OCI-M1 (cell line): Measurements from ENCODE around the gene GRIA1.

Experiments used
- DNase-seq: peaks from one replicate; lab custom pipeline; 2025; lab: John Stamatoyannopoulos, UW

The GRIA1 gene

DNA sequence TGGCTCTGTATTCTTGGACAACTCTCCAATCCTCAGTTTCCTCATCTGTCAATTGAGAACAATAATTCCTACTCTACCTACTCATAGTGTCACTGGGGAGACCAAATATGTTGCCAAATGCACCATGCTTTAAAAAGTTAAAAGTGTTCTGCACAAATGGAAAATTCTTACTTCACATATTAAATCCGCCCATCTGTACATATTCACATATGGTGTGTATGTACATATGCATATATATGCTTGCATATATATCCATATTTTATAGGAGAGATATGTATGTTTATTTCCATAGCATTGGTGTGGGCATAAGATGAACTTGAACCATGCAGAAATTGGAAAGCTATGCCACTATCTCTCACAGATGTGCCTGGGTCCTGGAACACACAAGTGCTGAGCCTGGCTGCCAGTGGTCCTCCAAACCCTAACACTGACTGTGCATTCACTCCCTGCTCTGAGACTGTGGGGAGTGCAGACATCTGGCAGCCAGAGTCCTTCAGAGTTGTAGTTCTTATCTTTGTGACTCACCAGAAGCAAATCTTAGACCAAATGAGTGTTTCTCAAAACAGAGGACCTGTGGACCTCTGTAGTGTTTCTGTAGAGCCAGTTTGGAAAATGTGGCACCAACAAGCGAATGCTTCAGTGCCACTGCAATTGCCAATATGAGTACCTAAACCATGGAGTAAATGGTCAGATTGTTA, 168.7 kb downstream of the GRIA1 start:
- DNase-seq, result no peak

DNA sequence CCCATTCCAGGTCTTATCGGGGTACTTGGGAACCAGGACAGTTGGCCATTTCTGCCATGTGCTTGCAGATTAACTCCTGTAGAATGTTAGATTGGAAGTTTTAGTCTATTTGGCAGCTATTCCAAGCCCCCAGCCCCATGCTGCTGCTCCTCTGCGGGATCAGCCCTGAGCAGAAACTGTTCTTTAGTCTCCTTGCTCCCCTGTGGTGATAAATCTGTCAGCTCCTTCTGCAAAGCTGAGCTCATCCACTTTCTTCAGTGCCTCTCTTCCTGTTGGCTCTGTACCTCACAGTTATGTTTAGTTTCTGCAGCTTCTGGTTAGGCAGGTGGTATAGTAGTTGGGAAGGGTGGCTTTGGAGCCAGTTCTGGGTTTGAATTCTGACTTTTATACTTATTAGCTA, 170.4 kb downstream of the GRIA1 start:
- no peak for DNase-seq

DNA sequence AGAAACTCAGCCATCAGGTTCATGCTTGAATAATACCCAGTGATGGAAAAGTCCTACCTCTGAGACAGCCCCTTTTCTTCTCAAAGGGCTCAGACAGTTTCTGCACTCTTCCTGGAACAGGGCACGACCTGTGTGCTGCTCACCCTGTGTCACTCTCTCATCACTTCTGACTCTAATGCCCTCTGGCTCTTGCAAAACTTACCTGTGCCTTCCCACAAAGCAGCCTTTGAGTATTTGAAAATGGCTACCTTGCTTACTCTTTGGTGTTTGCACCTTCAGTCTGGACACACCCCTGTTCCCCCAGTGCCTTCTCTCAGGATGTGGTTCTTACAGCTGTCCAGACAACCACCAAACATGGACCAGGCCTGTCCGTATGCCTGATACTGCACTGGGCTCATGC, 171.4 kb downstream of the GRIA1 start:
- DNase-seq, result no peak

DNA sequence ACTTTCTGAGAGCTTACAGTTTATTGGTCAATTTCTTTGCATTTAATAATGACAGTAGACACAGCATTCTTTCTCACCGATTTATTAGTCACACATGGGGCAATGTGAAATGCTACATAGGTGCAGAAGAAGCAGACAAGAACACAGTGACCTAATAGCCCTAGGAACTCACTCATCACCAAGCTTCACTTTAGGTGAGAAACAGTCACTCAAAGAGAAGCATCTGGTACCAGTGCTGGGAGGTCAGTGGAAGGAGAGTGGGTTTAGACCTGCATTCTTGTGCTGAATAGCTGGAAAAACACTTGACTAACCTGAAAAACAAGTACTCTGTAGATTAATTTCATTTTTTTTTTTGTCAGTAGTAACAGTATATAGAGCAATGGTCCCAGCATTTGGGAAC, 179.6 kb downstream of the GRIA1 start:
- no peak for DNase-seq

DNA sequence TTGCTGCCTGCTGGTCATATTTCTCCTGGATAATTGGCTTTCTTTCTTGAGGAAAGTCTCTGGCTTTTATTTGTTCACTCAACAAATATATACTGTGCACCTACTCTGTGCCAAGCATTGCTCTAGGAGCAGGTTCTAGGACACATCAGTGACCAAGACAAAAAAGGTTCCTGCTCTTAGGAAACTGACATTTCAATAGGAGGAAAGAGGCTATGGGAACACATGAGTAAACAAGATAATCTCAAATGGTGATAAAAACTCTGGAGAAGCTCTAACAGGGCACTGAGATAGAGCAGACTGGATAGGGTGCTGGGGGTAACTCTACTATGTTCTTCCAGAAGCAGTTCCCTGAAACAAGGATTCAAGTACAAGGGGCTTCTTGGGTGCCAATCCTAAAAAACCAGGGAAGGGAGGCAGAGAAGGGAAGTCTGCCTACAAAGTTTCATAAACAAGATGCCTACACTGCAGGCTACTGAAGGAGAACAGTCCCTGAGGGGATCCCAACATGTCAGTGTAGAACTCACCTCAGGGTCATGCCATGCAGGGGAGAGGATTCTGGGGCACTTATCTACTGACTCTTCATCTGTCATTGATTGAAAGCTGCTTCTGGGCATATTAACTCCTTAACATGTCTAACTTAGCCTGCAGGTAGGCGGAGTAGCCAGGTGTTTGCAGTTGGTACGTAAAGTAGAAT, 181.3 kb downstream of the GRIA1 start:
- no peak for DNase-seq

DNA sequence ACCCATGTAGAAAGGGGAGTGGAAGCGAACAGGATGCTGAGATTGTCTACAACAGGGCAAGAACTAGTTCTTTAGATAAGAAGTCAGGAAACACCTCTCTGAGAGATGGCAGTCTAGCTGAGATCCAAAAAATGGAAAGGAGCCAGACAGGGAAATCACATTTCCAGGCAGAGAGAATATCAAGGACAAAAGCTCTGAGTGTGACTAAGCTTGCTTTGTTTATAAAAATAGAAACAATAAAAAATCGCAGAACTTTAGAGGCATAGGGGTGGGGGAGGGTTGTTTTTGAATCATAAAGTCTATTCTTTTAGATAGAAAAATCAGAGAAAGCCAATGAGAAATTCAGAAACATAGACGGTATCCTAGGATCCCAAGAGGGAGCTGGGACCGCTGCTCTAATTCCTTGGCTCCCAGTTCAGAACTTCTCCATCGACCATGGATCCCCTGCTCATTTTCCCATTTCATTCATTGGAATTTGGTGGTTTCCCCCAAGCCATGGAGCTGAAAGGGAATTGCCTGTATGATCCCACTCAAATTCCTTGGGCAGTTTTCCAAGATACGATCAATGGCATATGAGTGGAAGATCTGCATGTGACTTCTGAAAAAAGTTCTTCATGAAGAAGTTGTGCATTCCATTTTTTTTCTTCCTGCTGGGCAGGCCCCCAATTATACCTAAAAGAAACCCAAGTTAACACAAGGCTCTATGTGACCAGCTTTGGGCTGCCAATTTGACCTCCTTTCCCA, 182.0 kb downstream of the GRIA1 start:
- no peak for DNase-seq

DNA sequence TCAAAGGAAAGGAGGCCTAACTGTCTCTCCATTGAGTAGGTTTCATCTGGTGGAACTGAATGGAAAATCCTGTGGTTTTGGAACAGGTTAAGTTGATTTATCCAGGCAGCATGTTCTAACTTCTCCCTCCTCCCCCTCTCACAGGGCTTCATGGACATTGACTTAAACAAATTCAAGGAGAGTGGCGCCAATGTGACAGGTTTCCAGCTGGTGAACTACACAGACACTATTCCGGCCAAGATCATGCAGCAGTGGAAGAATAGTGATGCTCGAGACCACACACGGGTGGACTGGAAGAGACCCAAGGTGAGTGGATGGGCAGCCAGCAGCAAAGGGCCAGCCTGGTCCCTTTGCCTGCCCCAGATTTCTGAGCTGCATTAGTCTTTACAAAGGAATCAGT, 183.9 kb downstream of the GRIA1 start:
- no peak for DNase-seq

DNA sequence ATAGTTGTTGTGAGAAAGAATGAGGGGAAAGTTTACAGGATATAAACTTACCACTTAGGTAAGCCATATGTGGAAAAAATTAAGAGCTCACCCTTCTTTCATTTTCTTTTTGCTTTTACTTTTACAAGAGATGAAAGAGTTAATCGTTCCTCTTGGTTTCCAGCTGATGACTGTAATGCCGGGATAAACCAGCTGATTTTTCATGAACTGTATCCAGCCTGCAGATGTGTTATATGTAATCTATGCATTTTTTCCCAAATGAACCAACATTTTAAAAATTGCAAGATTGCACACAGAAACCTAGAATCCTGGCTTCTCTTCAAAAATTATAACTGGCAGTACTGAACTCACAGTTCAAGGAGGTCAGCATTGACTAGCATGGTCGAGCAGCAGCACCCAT, 185.9 kb downstream of the GRIA1 start:
- no peak for DNase-seq

DNA sequence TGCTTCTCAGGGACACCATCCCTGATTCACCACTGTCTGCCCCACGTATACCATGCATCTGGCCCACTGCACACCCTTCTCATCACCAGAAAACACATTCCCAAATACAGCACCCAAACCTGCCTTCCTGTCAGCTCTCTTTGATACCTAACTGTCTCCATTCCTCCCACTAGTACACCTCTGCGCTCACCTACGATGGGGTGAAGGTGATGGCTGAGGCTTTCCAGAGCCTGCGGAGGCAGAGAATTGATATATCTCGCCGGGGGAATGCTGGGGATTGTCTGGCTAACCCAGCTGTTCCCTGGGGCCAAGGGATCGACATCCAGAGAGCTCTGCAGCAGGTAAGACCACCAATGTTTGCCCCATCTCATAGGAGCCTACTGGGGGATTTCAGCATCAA, 186.4 kb downstream of the GRIA1 start:
- no peak for DNase-seq

DNA sequence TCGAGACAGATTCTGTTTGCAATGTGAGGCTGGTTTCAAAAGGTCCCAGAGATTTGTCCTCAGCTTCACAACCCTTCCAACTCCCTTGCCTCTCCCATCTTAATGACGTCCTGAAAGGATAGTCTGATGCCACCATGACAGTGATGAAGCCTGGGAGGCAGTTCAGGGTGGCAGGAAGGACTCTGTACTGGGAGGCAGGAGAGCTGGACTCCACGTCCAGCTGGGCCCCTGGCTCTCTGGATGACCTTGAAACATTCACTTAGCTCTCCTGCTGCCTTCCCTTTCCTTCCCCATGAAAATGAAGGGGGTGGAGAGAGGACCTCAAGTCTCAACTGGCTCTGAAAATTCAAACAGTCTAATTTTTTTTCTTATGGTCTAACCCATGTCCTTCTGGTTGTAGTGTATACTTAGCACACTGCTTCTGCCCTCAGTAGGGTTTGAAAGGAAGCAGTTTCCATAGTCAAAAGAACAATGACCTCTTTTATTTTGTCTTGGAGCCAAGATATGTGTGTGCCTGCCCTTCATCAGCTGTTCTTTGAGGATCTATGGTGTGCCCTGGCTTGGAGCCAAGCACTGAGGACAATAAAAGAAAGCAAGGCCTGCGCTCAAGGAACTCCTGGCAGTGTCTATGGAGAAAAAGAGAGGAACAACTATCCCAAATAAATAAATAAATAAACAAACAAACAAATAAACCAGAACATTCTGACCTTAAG, 188.3 kb downstream of the GRIA1 start:
- DNase-seq, result no peak

DNA sequence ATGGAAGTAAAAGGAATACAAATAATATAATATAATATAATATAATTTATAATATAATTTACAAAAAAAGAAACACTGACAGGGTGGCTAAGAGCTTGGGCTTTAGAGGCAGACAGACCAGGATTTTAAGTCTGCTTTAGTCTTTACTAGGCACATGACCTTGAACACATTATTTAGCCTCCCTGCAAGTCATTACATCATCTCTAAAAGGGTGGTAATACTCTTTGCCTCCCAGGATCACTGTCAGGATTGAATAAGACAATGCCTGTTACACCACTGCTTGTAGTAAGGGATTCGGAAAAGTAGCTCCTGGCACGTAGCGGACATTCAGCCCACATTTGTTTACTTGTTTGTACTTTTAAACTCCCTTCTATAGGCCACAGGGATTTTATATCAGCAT, 199.8 kb downstream of the GRIA1 start:
- DNase-seq, result no peak

DNA sequence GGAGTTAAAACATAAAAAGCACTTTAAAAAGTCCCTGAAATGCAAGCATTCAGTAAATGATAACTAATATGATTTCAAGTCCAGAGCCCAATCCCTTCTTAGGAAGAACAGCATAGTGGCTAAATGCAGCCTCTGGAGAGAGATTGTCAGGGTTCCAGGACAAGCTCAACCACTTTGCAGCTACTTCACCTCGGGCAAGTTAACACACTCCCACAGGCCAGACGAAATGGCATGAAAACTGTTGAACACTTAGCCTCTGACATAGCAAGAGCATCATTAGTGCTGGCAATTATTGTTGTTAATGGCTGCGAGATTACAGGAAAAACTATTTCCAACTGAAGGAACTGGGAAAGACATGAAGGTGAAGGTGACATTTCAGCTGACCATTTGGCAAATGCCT, 205.8 kb downstream of the GRIA1 start:
- DNase-seq, result no peak

DNA sequence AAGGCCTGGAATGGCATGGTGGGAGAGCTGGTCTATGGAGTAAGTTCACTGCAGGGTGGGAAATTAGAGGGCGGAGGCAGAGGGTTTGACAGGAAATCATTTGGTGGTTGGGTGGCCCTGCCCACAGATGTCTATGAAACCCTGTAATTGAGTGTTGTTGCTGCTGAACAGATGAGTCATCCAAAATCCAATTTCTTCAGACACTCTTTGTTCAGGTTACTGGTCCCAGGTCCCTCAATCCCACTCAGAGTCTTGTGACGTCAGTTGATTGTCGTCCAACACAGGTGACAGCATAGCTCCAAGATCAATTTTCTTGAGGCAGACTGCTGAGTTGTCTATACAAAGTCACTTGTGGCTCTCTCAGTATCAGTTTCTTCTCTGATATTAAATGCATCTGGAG, 208.6 kb downstream of the GRIA1 start:
- no peak for DNase-seq

DNA sequence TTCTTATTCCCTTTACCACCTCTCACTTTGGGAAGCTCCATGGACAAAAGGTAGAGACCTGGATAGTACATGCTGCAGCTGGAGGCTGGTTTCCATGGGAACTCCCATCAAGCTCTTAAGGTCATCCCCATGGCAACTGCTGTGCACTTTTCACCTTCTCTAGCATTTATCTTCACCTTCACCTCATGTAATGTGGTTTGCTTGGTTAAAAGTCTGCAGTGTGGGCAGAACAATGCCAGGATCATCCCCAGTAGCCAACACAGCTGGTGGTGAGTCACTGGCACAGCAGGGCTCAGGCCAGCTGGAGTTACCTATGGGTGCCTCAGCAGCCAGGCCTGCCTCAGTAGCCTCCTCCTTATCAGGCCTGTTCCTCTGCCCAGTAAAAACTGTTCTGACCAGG, 210.5 kb downstream of the GRIA1 start:
- no peak for DNase-seq

DNA sequence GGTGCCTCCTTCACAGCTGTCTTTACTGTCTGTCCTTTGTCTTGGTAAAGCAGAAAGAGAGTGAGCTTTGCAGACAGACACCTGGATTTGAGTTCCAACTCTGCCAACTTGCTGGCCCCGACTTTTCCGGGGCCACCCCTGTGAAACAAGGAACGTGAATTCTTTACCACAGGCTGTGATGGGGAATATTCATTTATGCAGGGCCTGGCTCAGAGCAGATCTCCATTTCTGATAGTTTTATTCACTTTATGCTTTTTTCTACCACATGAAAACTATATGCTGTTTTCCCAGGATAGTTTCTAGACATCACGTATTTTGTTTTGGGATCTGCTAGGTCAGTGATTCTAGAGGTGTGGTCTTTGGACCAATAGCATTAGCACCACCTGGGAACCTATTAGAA, 211.8 kb downstream of the GRIA1 start:
- DNase-seq, result no peak

DNA sequence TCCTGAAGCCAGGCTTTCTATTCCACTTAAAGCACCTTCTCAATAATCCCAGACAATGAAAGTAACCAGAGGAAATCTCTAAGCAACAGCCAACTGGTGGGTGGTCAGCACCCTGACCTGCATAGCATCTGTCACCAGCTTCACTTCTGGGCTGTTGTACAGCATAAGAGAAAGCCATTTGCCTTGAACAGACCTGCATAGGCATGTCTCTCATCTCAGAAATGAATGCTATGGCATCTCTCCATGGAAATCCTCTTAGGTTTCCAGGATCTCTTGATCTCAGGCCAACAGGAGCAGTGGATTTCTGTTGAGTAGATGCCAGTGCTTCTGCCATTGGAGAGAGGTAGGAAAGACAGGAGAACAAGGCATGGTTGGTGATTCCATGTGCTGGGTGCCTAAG, 213.6 kb downstream of the GRIA1 start:
- no peak for DNase-seq

DNA sequence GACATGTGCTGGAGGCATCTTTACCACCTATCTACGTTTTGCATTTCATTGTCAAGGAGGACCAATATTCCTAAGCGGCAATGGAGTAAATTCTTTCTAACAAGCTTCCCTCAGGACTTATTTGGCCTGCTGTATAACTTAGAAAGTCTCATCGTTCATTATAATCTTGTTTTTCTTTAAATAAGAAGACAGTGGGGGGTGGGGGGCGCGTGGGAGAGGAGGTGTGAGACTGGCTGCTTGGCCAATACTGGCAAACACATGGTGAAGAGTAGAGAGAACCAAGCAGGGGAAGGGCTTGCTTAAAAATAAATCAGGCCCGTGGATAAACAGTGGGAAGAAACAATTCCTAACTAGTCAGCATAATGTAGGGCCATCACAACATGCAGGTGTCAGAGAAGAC, 217.2 kb downstream of the GRIA1 start:
- DNase-seq, result no peak

DNA sequence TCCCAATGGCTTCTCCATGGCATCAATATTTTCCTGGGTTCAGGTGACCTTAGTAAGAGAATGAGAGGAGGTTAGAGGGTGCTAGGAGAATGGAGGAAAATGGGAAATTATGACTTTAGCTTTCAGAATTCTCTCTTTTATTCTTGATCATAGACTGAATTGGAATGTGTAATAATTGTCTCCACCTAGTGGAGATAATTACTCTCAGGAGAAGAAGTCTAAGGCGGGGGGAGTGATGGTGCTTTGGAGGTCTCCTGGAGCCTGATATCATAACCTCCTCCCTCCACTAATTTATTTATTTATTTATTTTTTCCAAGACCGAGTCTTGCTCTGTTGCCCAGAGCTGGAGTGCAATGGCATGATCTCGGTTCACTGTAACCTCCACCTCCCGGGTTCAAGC, 221.3 kb downstream of the GRIA1 start:
- no peak for DNase-seq

DNA sequence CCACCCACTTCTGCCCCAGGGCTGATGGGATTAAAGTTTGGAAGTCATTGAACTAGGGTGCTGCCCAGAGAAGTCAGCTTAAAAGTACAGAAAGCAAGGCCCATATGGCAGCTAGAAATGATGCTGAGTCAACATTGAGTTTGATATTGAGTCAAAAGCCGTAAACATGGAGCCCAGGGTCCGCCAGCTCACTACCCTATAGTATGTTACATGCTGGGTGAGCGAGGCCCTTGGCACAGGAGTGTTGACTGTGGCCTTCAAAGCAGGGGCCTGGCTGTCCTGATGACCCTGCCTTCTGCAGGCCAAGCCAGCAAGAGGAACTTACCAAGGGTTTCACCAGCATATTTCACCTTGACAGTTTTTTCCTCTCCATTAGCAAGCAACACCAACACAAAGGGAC, 222.5 kb downstream of the GRIA1 start:
- DNase-seq, result no peak

DNA sequence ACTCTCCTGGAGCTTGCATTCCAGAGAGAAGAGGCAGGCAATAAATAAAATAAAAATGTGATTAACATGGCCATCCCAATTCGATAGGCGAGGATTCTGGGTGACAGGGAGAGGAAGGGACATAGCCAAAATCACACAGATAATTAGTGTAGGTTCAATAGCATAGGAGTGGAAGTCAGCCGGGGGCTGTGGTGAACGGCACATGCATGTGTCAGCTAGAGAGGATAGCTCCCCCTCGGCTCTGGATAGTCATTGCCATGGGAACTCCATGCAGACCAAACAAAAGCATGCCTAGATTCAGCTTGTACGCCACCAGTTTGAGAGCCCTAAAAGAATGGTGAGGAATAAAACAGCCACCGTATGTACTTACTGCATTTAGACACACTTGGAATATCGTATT, 223.5 kb downstream of the GRIA1 start:
- DNase-seq, result no peak

DNA sequence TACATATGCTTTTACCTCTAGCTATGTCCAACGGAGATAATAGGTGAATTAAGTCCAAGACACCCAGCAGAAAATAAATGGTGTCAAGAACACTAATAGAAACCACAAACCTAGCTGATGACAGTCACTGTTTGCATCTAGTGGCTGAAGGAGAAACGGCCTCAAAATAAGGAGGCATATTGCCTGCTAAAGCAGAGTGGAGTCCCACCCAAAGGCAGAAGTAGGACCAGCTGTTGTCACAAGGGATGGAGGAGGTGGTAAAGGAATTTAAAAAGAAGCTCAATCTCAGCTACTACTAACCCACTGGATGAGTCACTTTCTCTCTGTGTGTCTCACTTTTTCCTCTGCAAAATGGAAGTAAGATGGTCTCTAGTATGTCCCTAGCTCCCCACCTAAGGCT, 224.3 kb downstream of the GRIA1 start:
- DNase-seq, result no peak

DNA sequence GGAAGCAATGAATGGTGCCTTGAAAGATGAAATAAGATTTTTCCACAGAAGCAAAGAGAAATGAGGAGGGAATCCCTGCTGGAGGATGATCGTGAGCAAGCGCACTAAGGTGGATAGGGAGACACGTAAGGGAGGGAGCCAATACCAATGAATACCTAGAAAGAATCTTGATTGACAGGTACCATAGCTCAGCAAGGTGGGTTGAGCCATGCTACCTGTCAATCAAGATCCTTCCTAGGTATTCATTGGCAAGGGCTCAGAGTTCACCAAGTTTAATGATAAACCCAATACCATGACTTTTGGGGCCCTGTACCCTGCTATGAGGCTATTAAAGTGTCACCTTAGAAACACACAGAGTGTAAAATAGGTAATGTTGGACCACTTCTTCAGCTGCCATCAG, 226.8 kb downstream of the GRIA1 start:
- DNase-seq, result no peak

DNA sequence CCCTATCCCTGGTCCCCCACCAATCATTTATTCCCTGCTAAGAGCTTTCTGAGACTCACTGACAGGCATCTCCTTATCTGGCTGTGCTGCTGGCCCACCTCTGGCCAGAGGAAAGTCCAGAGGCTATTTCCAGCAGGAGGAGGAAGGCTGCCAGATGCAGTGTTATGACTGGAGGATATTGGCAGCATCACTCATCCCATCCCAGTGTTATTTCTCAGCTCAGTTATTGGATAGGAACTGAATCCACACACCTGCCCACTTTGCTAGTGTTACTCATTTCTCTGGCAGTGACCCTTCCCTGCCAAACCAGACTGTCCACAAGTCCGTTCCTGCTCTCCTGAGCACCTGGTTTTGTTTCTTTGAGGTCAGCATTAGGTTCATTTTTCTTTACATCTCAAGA, 228.2 kb downstream of the GRIA1 start:
- no peak for DNase-seq
